NCI-H524 treated with DMSO at 0.1 percent for 48 hours (cell line): ENCODE measurements around the gene CRAMP1.
"Not testable (repeated sequence)": the region's sequence is repeated elsewhere in the genome, so short reads cannot be mapped to it uniquely, and the experiment has no call there.

Experiments used
- DNase-seq: peaks from one replicate; lab custom pipeline; 2025; lab: John Stamatoyannopoulos, UW

Gene CRAMP1

DNA sequence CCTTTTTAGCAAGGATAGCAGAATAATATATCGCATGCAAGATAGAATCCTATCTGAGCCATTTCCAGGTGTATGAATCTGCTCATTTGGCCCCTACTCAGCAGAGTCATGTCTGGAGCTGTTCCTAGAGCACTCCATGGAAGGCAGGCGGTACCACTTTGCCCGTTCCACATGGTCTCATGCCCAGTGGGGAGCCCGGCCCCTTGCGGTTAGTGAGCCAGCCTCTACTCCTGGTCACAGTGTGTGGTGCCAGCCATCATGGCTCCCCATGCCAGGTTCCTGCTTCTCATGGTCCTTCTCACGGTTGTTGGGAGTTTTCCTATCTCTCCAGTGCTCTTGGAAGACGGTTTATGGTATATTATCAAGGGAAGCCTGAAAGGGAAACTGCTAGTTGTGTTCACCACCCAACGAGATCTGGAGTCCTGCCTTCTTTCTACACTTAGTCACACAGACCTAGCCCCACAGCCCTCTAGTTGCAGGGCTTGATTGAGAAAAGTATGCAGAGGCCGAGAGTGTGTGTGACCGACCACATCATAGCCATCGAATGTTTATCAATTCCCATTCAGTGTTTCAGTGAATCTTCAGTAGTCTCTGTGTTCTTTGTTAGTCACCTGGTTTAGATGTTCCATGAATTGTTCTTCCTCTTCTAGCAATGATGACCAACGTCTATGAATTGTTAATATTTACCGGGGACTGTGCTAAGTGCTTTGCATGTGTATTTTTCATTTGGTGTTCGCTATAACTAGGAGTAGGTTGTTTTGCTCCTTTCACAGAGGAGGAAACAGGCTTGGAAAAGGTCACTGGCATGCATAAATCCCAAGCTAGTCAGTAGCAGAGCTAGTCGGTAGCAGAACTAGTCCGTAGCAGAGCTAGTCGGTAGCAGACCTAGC is 75.5 kb downstream of the CRAMP1 start:
- no peak for DNase-seq

DNA sequence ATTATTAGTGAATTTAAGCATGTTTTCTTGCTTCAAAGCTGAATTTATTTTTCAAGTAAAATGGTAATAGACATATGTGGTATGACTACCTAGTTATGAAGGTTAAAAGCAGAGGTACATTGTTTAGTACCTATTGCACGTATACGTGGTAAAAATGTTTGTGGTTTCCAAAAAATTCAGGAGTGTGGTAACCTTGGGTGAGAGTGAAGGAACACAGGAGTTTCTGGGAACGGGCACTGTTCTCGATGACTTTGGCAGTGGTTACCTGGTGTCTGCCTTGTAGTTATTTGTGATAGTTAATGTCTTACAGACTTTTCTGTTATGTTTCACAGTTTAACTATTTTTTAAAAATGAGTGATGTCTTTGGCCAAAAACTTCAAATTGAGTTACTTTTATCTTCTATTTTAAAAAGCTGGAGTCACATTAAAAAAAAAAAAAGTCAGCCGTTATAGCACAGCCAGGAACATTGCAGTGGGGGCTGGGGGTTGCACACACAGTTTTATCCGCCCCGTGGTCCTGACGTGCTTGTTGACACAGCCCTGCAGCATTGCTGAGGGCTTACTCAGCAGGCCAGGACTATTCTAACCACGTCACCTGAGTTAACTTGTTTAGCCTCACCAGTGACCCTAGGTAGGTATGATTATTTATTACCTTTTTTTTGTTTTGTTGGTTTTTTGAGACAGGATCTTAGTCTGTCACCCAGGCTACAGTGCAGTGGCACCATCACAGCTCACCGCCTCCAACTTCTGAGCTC is 76.8 kb downstream of the CRAMP1 start:
- DNase-seq = no peak

DNA sequence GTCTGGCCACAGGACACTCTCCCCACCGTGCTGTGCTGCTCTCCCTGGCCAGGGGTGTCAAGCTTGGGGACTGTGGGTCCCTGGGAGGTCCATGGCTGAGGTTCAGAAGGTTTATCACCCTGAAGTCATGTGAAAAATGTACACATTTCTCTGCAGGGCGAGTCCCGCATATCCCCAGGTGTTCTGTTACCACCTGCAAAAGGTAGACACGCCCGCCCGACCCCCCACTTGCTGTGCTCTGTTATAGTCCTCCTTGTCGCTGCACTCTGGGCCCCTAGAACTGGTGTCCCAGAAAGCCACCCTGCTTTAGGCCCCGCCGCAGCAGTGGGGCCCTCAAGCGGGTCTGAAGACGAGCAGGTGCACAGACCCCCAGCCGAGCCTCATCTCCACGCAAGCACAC is 77.7 kb downstream of the CRAMP1 start:
- DNase-seq = no peak

DNA sequence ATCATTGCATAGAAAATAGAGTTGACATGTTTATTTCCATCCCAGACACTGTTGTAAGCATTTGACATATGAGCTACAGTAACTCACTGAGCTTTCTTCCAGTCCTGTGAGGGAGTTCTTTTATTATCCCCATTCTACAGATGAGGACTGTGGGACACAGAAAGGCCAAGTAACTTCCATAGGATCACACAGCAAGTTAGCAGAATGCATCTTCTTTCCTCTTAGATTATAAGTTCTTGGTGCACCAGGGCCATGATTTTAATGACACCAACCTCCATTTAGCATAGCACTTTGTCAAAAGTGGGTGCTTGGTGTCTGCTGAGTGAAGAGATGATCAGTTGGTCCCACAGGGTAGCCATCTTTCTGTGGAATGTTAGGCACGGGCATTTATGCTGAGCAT is 78.7 kb downstream of the CRAMP1 start:
- no peak for DNase-seq

DNA sequence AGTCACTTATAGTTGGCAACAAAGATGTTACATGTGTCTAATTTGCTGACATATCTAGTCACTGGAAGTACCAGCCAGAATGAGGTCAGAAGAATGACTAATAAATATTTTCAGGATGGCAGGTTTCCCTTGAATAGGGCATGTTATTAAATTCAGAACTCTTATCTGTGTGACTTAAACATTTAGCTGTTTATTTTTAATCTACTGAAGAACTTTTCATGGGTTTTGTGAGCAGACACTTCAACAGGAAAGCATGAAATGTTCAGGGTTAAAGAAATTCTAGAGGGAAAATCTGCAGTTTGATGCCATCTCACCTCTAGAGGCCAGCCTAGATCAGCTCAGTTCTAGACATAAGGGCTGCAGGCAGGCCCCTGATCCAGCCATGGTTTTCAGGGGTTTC is 79.1 kb downstream of the CRAMP1 start:
- DNase-seq = no peak

DNA sequence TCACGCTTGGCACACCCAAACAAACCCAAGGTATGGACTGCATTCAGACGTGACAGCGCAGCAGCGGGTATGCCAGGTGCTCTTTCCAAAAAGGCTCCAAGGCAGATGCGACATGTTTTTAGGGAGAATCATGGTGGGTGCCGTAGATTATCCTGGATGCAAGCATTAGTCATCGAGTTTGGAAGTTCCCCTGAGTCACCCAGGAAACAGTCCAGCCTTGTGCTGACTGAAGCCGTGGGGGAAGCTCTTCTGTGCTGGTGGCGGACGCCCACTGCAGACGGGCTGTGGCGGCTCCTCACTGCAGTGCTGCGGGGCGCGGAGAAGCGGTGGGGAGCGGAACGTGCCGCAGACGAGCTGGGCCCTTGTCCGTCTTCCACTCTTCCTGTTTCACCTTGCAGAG is 79.8 kb downstream of the CRAMP1 start:
- DNase-seq = no peak

DNA sequence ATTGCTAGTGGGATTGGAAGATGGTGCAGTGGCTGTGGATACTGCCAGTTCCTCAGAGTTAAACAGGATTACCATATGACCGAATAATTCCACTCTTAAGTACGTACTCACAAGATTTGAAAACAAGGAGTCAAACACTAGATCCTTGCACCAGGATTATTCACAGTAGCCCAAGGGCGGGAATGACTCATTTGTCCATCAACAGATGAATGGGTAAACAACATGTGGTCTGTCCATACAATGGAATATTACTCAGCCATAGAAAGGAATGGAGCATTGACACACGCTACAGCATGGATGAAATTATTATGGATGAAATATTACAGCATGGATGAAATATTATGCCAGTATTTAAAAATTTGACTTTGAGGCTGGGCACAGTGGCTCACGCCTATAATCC is 84.7 kb downstream of the CRAMP1 start:
- no peak for DNase-seq

DNA sequence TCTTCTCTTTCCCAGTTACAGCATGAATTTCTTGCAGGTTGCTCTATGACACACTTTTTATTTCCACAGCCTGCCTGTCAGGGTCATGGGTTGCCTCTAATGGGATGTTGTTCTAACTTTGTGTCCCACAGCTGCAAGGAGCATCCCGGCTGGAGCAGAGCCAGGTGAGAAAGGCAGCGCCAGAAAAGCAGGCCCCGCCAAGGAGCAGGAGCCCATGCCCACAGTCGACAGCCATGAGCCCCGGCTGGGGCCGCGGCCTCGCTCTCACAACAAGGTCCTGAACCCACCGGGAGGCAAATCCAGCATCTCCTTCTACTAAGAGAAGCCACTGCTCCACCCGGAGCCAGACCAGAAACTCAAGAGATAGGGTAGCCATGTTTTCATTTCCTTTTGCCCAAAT is 86.5 kb downstream of the CRAMP1 start:
- no peak for DNase-seq

DNA sequence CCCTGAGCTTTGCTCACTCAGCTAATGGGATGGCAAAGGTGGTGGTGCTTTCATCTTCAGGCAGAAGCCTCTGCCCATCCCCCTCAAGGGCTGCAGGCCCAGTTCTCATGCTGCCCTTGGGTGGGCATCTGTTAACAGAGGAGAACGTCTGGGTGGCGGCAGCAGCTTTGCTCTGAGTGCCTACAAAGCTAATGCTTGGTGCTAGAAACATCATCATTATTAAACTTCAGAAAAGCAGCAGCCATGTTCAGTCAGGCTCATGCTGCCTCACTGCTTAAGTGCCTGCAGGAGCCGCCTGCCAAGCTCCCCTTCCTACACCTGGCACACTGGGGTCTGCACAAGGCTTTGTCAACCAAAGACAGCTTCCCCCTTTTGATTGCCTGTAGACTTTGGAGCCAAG is 88.1 kb downstream of the CRAMP1 start:
- DNase-seq = no peak

DNA sequence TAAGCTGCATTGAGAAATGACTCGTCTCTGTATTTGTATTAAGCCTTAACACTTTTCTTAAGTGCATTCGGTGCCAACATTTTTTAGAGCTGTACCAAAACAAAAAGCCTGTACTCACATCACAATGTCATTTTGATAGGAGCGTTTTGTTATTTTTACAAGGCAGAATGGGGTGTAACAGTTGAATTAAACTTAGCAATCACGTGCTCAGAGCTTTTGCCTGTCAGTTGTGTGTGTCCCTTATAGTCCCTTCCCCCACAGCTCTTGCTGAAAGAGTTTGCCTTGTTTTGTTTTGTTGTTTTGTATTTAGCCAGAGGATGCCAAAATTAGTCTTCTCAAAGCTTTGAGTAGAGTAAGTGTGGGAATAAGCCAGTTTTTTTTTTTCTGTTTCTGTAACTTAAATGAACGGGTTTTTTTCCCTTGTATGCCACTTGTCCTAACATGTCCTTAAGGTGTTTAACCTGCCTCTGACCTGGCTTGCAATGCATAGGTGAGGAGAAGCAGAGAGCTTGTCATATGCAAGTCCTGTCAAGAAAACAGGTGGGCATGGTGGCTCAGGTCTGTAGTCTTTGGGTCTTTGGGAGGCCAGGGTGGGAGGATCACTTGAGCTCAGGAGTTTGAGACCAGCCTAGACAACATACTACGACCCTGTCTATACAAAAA is 89.2 kb downstream of the CRAMP1 start:
- no peak for DNase-seq

DNA sequence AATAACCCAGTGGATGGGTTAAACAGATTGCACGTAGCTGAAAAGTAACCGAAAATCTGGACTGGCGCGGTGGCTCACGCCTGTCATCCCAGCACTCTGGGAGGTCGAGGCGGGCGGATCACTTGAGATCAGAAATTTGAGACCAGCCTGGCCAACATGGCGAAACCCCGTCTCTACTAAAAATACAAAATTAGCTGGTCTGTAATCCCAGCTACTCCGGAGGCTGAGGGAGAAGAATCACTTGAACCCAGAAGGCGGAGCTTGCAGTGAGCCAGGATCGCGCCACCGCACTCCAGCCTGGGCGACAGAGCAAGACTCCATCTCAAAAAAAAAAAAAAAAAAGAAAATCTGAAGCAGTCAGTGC is 93.1 kb downstream of the CRAMP1 start:
- not testable (repeated sequence) for DNase-seq

DNA sequence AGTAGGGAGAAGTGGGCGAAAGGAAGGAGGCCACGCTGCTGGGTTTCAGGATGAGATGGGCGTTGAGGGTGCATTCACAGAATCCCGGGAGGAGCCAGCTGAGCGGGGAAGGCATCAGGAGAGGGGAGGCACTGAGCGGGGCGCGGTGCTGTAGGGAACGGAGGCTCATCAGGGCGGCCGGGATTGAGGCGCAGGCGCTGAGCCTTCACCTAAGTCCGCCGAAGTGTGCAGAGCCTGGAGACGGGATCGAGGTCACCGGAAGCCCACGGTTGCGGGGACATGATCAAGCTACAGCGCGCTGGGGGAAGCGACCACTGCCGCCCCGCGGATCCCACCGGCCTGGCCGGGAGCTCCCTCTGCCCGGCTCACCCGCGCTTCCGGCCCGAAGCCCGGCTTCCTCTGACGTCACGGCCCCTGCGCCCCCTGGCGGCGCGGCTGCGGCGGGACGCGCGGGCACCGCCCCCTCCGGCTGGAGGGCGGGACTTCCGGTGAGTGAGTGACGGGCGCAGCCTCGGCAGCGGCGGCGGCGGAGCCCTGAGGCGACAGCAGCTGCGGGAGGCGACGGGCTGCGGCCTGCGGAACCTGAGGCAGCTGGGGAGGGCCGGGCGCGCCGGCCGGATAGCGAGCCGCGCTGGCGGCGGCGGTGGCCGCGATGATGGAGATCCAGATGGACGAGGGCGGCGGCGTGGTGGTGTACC is 93.7 kb downstream of the CRAMP1 start, which contains the start of gene MAPK8IP3:
MAPK8IP3 (plus strand) TSS at position 508 of the 698 bp plus-strand sequence; CDS start at position 653, 145 bp downstream.
- peak; percentile 24 for DNase-seq

DNA sequence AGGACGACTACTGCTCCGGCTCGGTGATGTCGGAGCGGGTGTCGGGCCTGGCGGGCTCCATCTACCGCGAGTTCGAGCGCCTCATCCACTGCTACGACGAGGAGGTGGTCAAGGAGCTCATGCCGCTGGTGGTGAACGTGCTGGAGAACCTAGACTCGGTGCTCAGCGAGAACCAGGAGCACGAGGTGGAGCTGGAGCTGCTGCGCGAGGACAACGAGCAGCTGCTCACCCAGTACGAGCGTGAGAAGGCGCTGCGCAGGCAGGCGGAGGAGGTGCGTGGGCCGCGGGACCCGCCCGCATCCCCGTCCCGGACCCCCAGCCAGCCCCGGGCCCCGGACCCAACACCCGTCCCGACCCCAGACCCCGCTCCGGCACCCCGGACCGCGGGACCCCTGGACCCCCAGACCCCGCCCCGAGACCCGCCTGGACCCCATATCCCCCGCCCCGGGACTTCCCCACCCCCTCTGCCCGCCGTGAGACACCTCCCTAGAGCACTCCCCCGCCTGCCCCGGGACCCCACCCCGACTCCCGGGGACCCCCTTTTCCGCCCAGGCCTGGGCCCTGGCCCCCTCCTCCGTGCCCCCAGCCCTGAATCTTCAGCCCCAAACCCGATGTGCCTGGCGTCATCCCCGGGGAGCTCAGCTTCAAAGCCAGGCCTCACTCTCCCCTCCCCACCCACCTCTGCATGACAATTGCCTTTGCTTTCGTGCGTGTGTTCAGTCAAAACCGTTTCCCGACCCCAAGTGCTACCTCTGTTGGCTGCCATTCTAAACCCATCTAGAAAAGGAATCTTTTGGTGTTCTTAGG is 94.4 kb downstream of the CRAMP1 start:
- DNase-seq = no peak

DNA sequence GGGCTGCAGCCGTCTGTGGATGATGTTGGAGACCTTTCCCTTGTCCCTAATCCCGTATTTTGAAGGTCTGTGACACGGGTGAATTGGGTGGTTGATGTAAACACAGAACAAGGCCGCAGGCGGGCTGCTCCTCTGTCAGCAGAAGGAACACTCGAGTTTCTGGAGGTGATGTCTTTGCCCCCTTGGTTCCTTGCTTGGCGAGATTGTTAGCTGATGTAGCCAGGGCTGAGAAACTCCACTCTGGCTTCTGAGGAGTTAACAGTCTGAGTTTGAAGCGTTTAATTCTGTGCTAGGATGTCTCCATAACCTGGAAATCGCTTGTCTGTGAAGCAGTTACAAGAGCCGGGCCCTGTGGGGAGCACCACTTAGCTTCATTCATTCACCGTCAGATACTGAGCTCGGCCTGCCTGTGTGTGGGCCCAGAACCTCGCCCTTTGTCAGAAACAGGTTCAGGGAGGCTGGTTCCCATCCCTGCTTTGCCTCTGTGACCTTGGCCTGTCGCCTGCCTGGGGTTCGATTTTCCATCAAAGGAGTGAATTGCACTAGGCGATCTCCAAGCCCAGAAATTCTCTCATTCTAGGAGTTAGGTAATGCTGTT is 95.1 kb downstream of the CRAMP1 start:
- no peak for DNase-seq

DNA sequence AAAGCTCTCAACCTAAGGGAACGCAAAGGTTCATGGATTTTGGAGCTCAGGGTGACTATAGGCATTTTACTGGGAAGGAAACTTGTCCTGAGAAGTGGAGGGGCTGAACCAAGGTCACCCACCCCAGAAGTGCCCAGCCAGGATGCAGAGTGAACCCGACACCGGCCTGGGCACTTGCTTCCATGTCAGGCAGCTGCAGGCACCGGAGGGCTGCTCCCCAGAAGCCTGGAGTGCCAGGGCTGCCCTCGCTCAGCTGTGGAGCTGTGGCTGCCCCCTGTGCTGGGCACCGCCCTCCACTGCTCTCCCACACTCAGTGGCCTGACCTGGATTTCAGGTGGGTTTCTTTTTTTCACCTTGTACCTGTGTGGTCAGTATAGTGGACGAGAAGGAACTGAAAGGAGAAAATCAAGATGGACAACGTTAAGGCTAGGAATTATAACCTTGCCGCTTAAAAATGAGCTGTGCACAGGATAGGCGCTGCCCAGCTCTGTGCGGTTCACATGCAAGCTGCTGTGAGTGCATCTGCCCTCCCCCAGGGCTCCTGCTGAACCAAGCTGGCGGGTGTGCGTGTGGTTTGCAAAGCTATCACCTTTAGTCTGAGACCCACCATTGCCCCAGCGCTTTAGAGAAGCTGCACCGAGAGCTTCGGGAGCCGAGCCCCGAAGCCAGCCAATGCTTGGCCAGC is 96.1 kb downstream of the CRAMP1 start:
- DNase-seq = no peak

DNA sequence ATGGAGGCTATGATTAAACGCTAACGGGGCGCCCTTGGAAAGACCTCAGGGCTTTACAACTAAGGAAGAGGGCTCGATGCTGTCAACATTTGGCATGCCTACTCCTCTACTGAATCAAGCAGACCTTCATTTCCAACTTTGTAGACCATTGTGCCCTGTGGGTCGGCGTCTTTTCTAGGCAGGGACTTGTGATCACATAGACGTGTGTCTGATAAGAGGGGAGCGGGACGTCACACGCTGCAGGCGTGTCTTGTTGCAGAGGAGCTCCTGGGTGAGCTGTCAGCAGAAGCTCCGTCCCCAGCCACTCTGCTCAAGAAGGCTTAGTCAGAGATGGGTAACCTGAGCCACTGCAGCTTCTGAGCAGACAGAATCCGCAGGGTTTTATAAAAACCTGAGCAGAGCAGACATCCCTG is 96.6 kb downstream of the CRAMP1 start:
- peak; percentile 55 for DNase-seq

DNA sequence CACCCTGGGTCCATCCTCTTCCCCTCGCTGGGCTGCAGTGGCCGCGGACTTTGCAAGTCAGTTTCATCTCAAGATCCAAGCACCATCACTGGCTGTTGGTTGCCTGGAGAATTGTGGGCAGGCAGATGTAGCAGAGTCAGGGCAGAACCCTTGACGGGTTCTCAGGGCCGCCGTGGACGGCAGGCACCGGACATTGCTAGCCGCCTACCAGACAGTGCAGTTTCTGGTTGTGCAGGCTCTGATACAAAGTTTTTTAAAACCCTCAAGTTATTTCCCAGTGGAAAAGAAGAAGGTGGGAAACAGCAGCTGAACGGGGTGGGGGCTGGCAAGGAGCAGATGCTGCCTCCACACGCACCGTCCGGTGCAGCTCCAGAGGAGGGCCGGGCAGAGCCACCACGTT is 97.2 kb downstream of the CRAMP1 start:
- DNase-seq = no peak

DNA sequence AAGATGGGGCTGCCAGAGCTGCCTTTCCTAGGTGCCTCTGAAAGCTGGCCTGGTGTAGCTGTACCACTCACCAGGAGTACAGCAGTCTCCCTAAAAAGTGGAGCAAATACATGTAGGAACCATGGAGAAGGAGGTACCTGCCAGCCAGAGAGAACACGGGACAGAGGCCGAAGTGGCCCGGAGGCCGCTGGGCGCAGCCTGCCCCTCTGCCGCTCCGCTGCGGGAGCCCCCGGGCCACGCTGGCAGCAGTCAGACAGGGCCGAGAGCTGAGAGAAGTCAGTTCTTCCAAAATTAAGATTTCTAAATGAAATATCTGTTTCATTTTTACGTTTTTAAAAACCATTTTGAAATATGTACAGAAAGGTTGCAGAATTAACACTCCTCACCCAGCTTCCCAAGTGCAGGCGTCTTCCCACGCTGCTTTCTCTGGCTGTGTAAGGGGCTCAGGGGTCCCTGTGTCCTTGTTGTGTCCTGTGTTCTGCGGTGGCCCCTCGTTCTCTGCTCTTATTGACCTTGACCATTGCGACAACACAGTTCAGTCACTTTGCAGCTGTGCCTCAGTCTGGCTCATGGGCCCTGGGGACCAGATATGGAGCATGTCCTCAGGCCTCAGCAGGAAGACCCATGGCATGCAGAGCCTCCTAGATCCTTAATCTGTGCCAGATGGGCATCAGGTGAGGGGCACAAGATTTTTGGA is 98.8 kb downstream of the CRAMP1 start:
- no peak for DNase-seq

DNA sequence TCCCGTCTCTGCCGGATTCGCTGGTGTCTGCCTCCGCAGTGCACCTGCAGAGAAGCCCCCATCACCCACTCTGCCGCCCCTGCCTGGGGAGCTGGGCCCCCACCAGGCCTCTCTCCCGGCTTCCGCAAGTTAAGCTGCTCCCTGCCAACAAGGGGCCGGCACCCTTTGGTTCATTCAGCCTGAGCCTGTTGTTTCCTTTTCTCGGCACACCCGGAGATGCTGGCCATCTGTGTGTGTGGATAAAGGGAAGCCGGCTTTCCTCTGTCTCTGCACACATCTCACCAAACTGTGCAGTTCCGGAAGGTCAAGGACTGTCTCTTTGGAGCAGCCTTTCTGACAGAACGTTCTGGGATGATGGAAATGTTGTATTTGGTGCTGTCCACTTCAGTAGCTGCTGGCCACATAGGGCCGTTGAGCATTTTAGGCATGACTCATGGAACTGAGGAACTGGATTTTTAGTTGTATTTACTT is 100.7 kb downstream of the CRAMP1 start:
- DNase-seq = no peak

DNA sequence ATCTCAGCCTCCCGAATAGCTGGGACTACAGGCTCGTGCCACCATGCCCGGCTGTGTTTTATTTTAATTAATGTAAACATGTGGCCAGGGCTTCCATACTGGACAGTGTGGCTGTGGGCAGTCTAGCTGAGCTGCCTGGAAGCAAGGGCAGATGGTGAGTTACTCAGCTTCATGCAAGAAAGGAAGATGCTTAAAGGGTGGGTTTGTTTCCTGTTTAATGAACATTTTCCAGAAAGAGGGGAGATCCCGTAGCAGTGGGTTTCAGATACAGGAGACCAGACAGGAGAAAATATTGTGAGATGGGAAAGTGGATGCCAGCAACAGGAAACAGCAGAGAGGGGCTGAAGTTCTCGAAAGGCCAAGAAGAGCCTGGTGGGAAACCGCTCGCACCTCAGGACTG is 101.2 kb downstream of the CRAMP1 start:
- DNase-seq = no peak
